H54 (cell line): ENCODE measurements around the gene PDGFRB.
"Not testable (repeated sequence)": the region's sequence is repeated elsewhere in the genome, so short reads cannot be mapped to it uniquely, and the experiment has no call there.

ENCODE experiments used
- DNase-seq: peaks from one replicate; pipeline ENCODE4 v3.0.0; 2011; ENCODE audit warnings: low spot score, mixed read lengths; ENCODE audit not compliant: insufficient read length
- FAIRE-seq: peaks from 3 replicates; lab custom pipeline; 2011; peaks lifted over from hg19 to GRCh38; lab: Jason Lieb, UNC
- POLR2A ChIP-seq: IDR thresholded peaks from 2 replicates; pipeline ENCODE4 v1.6.1; 2011; ENCODE audit warnings: low read depth, mild to moderate bottlenecking, low read length

PDGFRB gene

GRCh38 chr5:150085191-150085912 is 70.3 kb downstream of the PDGFRB start:
- TF ChIP-seq POLR2A = no peak
- no peak for FAIRE-seq
- no peak for DNase-seq

- FAIRE-seq, DNase-seq: not testable (repeated sequence)
These were observed 70.9 kb downstream of the PDGFRB start for GRCh38 chr5:150084754-150085153.

GRCh38 chr5:150082889-150083288 is 72.8 kb downstream of the PDGFRB start:
- TF ChIP-seq POLR2A = no peak
- no peak for FAIRE-seq
- DNase-seq = no peak

GRCh38 chr5:150082374-150082773 is 73.3 kb downstream of the PDGFRB start:
- FAIRE-seq = no peak
- no peak for TF ChIP-seq POLR2A
- DNase-seq = no peak

- FAIRE-seq (no peak), DNase-seq (no peak)
- TF ChIP-seq POLR2A = no peak
These were observed 73.9 kb downstream of the PDGFRB start for GRCh38 chr5:150081541-150082283.

GRCh38 chr5:150080696-150081435 is 74.8 kb downstream of the PDGFRB start:
- FAIRE-seq = no peak
- DNase-seq = no peak
- no peak for TF ChIP-seq POLR2A

GRCh38 chr5:150079909-150080461 is 75.7 kb downstream of the PDGFRB start:
- DNase-seq = no peak
- FAIRE-seq = no peak
- TF ChIP-seq POLR2A = no peak

DNA sequence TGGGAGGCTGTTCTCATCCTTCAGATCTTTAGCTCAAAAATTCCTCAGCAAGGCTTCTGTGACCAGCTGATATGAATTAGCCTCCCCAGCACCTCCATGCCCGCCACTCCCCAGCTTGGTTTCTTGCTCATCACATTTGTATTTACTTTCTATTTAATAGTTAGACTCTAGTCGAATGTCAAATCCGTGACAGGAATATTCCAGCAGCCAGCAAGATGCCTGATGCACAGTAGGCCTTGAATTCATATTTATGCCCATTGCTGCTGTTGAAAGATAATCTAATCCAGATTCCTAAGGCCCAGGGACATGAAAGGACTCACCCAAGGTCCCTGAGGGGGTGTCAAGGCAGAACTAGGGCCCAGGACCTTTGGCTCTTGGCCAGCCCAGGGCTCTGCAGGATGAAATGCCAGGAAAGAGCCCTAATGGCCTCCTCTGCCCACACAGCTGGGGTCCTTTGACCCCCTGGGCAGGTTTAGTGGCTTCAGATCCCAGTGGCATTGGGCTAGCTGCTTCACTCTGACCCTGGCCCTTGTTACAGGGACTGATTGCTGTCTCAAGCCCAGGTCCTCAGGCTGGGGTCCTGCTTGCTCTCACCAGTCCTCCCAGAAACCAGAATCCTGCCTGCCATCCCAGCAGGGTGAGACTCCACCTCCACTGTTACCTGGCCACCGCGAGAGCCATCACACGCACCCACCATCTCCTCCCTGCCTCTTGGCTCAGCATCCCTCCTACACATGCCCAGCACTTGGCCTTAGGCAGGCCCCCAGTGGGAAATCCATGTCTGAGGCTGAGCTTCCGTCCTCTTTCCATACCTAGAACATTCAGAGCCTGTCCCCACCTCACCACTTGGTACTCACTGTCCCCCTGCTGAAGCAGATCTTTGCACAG is 76.6 kb downstream of the PDGFRB start:
- no peak for TF ChIP-seq POLR2A
- no peak for DNase-seq
- no peak for FAIRE-seq

- no peak for DNase-seq
- no peak for FAIRE-seq
- TF ChIP-seq POLR2A = no peak
These were observed 77.4 kb downstream of the PDGFRB start for GRCh38 chr5:150077996-150078801.

GRCh38 chr5:150077060-150077459 is 78.6 kb downstream of the PDGFRB start:
- FAIRE-seq (no peak), DNase-seq (no peak)
- TF ChIP-seq POLR2A = no peak

DNA sequence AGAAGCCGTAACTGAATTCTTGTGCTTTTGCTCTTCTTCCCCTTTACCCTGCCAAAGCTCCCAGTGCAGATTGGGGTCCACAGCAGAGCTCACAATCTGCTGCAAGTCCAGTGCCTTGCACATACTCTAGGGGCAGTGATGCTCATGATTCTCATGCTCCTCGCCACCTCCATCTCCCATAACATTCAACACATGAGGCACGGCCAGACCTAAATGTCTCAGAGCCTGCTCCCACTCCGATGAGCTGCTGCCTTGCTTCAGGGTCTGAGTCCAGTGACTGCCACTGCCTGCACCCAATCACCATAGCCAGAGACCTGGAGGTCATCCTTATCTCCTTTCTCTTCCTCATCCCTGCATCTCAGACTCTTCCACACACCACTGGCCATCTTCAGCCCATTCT is 79.8 kb downstream of the PDGFRB start:
- TF ChIP-seq POLR2A = no peak
- FAIRE-seq (no peak), DNase-seq (no peak)

- TF ChIP-seq POLR2A = no peak
- FAIRE-seq (no peak), DNase-seq (no peak)
These were observed 80.4 kb downstream of the PDGFRB start for GRCh38 chr5:150075233-150075632.
